ENCODE data around the gene ARFGEF3. TPM values are rescaled to one million over a fixed set of nuclear protein-coding genes. Genes with fewer than 3 reads are reported as not detected.

ARFGEF3 gene
- total RNA-seq, 1 donor from 2014 or later = 5.1 TPM

- DNase-seq (ENCODE audit: extremely low read depth, low read depth, low spot score) = no peak
Observed at GRCh38 chr6:138162111-138162954, 594 bp downstream of the ARFGEF3 start.

GRCh38 chr6:138162955-138163575 is 1.3 kb downstream of the ARFGEF3 start:
- no peak for DNase-seq (ENCODE audit: extremely low read depth, low read depth, low spot score)

DNA sequence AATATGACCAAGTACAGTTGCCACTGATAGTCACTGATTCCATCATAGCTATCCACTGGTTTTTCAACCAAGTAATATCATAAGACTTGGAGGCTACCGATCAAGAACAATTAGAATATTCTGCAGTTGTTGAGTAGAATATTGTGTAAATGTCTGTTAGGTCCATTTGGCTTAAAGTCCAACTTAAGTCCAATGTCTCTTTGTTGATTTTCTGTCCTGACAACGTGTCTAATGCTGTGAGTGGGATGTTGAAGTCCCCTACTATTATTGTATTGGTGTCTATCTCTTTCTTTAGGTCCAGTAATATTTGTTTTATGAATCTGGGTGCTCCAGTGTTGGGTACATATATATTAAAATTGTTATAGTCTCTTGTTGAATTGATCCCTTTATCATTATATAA is 13.9 kb downstream of the ARFGEF3 start:
- no peak for DNase-seq (ENCODE audit: extremely low read depth, low read depth, low spot score)

DNA sequence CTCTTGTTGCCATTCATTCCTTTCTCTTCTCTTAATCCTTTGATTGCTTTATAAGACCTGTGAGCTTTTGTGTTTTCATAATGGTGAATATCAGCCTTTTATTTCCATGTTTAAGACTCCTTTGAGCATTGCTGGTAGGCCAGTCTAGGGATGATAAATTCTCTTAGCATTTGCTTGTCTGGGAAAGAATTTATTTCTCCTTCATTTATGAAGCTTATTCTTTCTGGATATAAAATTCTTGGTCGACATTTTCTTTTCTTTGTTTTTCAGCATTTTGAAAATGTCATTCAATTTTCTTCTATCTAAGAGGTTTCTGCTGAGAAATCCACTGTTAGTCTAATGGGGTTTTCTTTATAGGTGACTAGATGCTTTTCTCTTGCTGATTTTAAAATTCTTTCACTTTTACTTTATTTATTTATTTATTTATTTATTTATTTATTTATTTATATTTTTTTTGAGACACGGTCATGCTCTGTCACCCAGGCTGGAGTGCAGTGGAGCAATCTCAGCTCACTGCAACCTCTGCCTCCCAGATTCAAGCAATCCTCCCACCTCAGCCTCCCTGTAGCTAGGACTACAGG is 15.0 kb downstream of the ARFGEF3 start:
- DNase-seq (ENCODE audit: extremely low read depth, low read depth, low spot score) = no peak

- no peak for DNase-seq (ENCODE audit: extremely low read depth, low read depth, low spot score)
Observed at GRCh38 chr6:138182939-138183789, 21.4 kb downstream of the ARFGEF3 start.

DNA sequence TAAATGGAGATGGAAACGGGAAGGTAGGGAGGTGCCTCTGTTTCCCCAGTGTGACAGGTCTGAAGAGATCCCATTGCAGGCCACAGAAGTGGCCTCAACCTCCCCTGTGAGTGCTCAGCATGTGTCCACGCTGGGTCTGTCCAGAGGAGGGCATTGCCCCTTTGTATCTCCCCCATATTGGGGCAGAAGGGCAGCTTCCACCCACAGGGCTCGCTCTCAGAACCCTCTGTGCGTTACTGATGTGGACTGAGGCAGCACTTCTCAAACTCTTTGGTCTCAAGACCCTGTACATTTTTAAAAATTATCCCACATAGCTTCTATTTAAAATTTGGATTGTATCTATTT is 22.0 kb downstream of the ARFGEF3 start:
- DNase-seq (ENCODE audit: extremely low read depth, low read depth, low spot score) = no peak

GRCh38 chr6:138184230-138184629 is 22.5 kb downstream of the ARFGEF3 start:
- DNase-seq (ENCODE audit: extremely low read depth, low read depth, low spot score) = no peak

DNA sequence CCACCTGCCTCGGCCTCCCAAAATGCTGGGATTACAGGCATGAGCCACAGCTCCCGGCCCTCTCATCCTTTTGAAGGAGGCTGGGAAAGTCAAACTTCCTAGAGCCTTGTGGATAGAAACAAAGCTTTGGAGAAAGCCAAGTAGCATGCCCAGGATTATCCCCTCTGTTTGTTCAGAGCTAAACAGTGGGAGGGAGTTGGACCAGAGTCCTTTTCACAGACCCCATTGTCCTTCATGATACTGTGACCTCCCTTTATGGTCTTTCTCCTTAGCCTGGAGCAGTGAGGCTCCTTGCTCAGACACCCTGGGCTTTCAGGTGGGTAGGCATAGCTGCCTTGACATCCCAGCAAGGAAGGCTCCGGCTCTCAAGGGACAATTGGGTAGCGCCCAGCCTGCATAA is 25.4 kb downstream of the ARFGEF3 start:
- DNase-seq (ENCODE audit: extremely low read depth, low read depth, low spot score) = no peak

DNA sequence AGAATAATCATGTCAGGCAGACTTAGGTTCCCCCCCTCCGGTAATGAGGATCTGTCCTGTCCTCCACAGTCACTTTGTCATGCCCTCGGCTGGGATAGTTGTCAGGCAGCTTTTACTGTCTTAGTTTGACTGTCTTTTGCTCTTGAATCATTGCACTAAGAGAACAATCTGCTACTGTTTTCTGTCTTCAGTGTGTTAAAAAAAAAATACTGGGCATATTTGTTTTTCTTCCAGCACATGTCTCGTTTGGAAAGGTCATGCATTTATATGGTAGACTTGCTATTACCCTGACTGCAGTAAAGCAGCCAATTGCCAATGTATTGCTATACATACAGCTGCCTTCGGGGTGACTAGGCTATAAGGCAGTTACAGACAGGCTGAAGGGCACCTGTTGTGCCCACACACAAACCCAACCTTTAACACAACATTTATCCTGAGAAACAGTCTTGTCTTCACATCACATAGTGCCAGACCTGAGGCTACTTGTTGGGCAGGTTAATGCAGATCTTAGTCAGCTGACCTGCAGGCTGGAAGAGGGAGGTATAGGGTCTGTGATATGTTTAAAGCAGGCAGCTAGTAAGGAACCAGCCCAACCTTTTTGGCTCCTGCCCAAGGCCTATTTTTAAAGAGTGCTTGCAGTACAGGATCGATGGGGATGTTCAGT is 26.7 kb downstream of the ARFGEF3 start:
- DNase-seq (ENCODE audit: extremely low read depth, low read depth, low spot score) = no peak

DNA sequence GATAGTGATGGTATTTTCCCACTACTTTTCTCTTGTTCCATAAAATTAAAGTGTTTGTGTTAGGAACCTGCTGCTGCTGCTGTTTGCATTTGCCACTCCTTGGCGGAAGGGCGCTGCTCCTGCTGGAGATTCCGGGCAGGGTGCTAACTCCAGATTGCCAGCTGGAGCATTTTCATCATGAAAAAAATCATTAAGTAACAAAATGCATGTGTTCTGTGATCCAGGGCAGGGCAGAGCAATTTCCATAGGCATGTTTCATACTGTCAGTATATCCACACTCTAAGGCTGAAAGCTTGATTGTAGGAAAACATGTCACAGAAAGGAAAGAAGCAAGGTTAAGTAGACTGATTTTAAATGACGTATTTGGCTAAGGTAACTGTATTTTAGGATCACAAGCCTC is 32.5 kb downstream of the ARFGEF3 start:
- no peak for DNase-seq (ENCODE audit: extremely low read depth, low read depth, low spot score)

GRCh38 chr6:138196122-138196738 is 34.5 kb downstream of the ARFGEF3 start:
- no peak for DNase-seq (ENCODE audit: extremely low read depth, low read depth, low spot score)

DNA sequence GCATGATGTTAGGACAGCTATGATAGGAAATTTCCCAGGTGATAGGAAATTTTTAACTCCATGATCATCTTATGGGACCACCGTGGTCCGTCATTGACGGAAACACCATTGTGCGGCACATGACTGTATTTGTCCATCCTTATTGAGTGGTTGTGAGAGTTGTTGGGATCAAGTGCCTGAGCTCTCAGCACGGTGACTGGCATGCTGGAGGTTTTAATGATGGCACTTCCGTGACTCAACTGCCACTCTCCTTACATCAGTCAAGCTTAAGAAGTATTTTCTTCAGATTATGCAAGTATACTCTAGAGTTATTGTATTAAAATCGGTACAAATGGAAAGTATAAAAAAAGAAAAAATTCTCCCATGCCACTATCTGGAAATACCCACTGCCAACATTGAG is 35.8 kb downstream of the ARFGEF3 start:
- no peak for DNase-seq (ENCODE audit: extremely low read depth, low read depth, low spot score)

- no peak for DNase-seq (ENCODE audit: extremely low read depth, low read depth, low spot score)
Observed at GRCh38 chr6:138198430-138199091, 36.8 kb downstream of the ARFGEF3 start.

- no peak for DNase-seq (ENCODE audit: extremely low read depth, low read depth, low spot score)
Observed at GRCh38 chr6:138201836-138202235, 40.1 kb downstream of the ARFGEF3 start.

DNA sequence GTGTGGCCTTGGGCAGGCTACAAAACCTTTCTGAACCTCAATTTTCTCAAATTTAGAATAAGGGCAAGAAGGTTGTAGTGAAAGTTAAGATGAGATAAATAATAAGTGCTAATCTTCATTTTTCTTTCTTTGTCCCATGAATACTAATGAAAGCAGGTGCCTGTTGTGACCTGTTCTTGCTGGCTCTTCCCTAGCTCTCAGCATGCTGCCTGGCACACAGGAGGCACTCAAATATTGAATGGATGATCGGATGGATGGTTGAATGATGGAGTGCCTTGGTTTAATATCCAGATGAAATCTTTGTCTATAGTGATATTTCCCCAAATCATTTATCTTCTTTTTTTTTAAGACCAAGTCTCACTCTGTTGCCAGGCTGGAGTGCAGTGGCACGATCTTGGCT is 41.6 kb downstream of the ARFGEF3 start:
- DNase-seq (ENCODE audit: extremely low read depth, low read depth, low spot score) = no peak

DNA sequence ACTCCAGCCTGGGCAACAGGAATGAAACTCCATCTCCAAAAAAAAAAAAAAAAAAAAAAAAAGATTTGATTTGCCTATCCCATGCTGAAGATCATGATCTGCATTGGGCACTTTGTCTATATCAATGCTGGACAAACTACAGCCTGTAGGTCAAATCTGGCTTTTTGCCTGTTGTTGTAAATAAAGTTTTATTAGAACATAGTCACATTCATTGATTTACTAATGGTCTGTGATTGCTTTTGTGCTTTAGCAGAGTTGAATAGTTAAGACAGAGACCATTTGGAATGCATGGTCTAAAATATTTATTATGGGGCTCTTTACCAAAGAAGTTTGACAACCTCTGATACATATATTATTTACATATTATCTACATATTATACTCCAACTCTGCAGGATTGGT is 42.6 kb downstream of the ARFGEF3 start:
- no peak for DNase-seq (ENCODE audit: extremely low read depth, low read depth, low spot score)

DNA sequence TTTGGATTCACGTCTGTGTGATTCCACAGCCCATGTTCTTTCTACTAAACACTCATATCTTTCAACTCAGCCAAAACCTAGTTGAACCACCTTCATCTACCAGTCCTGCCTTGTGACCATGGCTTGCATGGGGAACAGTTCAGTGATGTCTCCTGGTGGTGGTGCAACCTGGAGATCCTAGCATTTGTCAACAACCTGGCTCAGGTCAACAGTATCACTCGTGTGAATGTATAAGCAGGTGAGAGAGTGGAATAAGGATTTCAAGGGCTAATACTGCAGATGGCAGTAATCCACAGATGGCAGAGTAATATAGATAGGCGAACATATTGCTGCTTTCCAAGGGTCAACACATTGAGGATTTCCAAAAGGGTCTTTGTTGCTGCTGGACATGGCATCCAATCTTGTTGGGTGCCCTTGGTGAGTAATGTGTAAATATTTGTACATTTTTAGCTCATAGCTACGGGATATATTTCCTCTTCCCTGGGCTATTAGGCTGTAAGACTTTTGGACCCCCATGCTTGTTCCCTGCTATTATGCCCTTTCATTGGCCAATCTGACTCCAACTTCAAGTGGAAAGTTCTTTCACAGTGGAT is 43.1 kb downstream of the ARFGEF3 start:
- no peak for DNase-seq (ENCODE audit: extremely low read depth, low read depth, low spot score)

DNA sequence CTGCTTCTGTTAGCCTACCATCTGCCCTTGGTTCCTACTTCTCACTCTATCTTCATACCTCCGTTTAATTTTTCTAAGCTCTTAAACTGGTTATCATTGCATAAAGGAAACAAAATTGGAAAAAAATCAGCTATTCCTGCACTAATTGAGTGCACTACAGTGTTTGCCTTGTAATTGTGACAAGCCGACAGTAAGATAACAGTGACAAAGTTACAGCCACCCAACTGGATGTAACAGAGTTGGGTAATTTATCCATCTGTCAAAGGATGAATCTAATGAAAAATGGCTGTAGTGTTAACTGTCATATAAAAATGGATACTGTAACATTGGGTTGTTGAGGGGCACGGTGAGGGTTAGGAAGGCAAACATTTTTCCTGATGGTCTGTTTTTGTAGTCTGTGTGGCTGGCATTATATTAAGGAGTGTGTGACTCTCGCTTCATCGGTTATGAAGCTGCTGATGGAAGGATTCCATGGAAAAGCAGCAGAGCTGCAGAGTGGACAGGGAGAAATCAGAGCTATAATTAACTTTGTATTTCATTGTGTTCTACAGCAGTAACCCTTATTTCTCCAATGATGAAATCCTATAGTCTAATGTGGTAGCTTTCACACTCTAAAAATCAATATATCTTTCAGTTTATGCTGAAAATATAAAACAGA is 43.8 kb downstream of the ARFGEF3 start:
- no peak for DNase-seq (ENCODE audit: extremely low read depth, low read depth, low spot score)

- no peak for DNase-seq (ENCODE audit: extremely low read depth, low read depth, low spot score)
Observed at GRCh38 chr6:138206862-138207261, 45.1 kb downstream of the ARFGEF3 start.
